Prostate gland (tissue), 2 donors: Measurements from ENCODE around the gene STRIP1. TPM values are rescaled to one million over a fixed set of nuclear protein-coding genes. Genes with fewer than 3 reads are reported as not detected.

Experiments
- DNase-seq: peaks from one replicate; pipeline ENCODE4 v3.0.0-alpha.2; 2019; ENCODE audit warnings: low spot score
- H3K27ac ChIP-seq, 2 donors: fragments of 200-600 bp; sonication (generic); 2 replicates each; pipeline ENCODE4 v1.5.1; 2017 to 2019
- H3K27me3 ChIP-seq: fragments of 200-600 bp; sonication (generic); replicated peaks from 2 replicates; pipeline ENCODE4 v1.5.1; 2019; ENCODE audit not compliant: insufficient read depth
- H3K36me3 ChIP-seq, 2 donors: fragments of 200-600 bp; sonication (generic); 1 replicate in 1 of 2; 2 replicates in 1 of 2; pipeline versions ENCODE4 v1.5.1 to v1.8.1; 2017 to 2019
- H3K4me1 ChIP-seq: fragments of 200-600 bp; sonication (generic); replicated peaks from 2 replicates; pipeline ENCODE4 v1.5.1; 2019
- H3K4me3 ChIP-seq, 2 donors: fragments of 200-600 bp; sonication (generic); 2 replicates each; pipeline ENCODE4 v1.5.1; 2017 to 2019
- H3K9me3 ChIP-seq: fragments of 200-600 bp; sonication (generic); 2 replicates; pipeline ENCODE4 v1.5.1; 2017
- POLR2A ChIP-seq: fragments of 450-650 bp; IDR thresholded peaks from one replicate; pipeline ENCODE4 v1.6.1; 2016; ENCODE audit warnings: antibody characterized with exemption, mild to moderate bottlenecking
- POLR2AphosphoS5 ChIP-seq: sonication (generic); formaldehyde crosslinking; IDR thresholded peaks from one replicate; pipeline ENCODE4 v1.6.1; 2017; ENCODE audit warnings: antibody characterized with exemption
- WGBS: methylation state at CpG from one replicate; pipeline ENCODE4 v1.1.5; 2018; 5-methylcytosine and 5-hydroxymethylcytosine counted together
- intact Hi-C: fragments of 100-400 bp; cut with DNase I; formaldehyde crosslinking; loops from one replicate; pipeline ENCODE4 v1.14.2; 2022
- total RNA-seq, 2 donors: library from RNA; depleted of rRNA; stranded (reverse); fragments of >200 nt; gene quantifications; one replicate each; pipeline ENCODE4 v1.1.0, GENCODE V29; 2016
- TF ChIP-seq, protein P1 (sequence below), 4 experiments: fragments of 200-600 bp in 2 of 4; fragments of 450-650 bp in 2 of 4; sonication (generic) in 2 of 4; IDR thresholded peaks; 1 replicate in 3 of 4; 2 replicates in 1 of 4; pipeline ENCODE4 v1.5.1; 2016 to 2019; ENCODE audit warnings: antibody characterized with exemption in 4 of 4, mild to moderate bottlenecking in 2 of 4, moderate library complexity in 2 of 4

Gene STRIP1
- total RNA-seq, 2 donors from 2014 or later = 36.8 to 73.2 TPM

DNA sequence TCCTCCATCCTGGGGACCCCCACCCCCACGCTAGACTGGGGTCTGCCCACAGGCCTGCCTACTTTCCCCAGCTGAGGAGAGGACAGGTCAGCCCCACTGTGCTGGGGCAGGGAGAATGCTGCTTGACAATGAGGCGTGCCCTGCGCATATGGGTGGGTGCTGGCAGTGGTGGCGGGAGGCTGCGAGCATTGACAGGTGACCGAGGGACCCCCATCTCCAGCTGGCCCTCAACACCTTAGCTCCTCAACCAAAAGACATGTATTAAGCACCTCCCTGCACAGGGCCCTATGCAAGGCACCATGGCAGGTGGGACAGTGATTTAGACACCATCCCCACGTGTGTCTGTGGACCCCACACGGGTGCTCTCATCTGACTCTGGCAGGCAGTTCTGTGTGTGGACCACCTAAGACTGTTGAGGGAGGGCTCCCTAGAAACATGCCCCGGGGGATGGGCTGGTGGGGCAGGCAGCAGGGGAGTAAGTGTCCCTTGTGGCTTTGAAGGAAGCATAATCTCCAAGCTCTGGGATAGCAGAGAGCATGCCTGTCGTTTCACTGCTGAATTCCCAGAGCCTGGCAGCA lies 54.4 kb downstream of the STRIP1 start:
- no peak for TF ChIP-seq POLR2A
- no peak for TF ChIP-seq POLR2AphosphoS5
- TF ChIP-seq, protein P1, sequence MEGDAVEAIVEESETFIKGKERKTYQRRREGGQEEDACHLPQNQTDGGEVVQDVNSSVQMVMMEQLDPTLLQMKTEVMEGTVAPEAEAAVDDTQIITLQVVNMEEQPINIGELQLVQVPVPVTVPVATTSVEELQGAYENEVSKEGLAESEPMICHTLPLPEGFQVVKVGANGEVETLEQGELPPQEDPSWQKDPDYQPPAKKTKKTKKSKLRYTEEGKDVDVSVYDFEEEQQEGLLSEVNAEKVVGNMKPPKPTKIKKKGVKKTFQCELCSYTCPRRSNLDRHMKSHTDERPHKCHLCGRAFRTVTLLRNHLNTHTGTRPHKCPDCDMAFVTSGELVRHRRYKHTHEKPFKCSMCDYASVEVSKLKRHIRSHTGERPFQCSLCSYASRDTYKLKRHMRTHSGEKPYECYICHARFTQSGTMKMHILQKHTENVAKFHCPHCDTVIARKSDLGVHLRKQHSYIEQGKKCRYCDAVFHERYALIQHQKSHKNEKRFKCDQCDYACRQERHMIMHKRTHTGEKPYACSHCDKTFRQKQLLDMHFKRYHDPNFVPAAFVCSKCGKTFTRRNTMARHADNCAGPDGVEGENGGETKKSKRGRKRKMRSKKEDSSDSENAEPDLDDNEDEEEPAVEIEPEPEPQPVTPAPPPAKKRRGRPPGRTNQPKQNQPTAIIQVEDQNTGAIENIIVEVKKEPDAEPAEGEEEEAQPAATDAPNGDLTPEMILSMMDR (IDR thresholded peaks at IDR 0.05) = no peak
- Histone ChIP-seq H3K4me1 (no peaks in the 10 kb centered on the region), H3K36me3 (no peaks in the 10 kb centered on the region), H3K27me3 (no peaks in the 10 kb centered on the region), H3K27ac (no peak overlapping the region), H3K4me3 (no peak overlapping the region), H3K9me3 (no peaks in the 10 kb centered on the region)
- DNase-seq = no peak
- 82% methylated on average over 10 of the region's 10 CpGs for WGBS
- intact Hi-C loops = no loop called here

DNA sequence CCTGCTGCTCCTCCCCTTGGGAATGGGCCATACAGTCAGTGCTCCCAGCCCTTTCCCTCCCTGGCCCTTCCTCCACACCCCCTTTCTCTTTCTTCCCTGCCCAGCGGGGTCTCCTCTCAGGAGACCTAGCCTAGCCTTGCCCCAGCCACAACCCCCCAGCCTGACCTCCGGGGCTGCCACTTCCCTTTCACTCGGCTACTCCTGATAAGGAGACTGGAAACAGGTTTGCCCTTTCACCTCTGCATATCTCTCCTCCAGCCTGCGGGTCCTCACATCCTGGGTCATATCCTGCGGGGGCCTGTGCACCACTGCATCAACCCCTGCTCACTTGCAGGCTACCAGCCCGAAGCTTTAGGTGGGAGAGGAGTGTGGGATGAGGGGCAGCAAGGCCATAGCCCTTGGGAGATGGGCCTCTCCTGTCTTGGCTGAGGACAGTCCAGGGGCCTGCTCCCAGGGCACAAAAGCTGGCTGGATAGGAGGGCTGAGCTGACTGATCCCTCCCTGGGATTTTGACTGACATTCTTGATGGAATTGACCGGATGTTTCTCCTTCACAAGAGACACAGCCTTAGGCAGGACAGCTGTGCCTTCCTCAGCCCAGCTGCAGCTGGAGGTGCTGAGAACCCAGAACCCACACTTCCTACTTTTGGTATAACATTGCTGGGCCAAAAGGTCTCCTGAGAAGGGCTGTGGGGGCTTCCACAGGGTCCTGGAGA lies 55.3 kb downstream of the STRIP1 start:
- Histone ChIP-seq H3K27ac (no peak overlapping the region), H3K4me3 (no peak overlapping the region), H3K36me3 (no peaks in the 10 kb centered on the region), H3K27me3 (no peaks in the 10 kb centered on the region), H3K4me1 (no peaks in the 10 kb centered on the region), H3K9me3 (no peaks in the 10 kb centered on the region)
- WGBS = 72% methylated on average over 7 of the region's 7 CpGs
- intact Hi-C loops = no loop called here
- DNase-seq = no peak
- TF ChIP-seq, protein P1 (IDR thresholded peaks at IDR 0.05) = no peak
- TF ChIP-seq POLR2A (no peak), POLR2AphosphoS5 (no peak)

DNA sequence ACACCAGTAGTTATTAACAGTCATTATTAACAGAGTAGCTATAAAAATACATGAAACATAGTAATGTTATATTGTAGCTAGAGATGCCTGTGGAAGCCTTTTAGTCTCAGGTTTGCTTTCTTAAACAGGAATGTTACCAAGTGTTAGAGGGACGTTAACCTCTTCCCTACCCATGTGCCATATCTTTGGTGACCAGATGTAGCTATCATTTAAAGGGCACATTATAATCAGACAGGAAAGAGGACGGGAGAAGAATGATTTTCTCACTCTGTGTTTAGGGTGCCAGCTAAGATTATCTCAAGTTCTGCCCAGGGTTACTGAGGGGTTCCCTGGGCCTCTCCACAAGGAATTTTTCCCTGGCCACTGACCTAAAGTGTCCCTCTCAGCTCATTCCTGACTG lies 57.0 kb downstream of the STRIP1 start:
- DNase-seq = no peak
- TF ChIP-seq POLR2AphosphoS5 (no peak), POLR2A (no peak)
- TF ChIP-seq, protein P1 (IDR thresholded peaks at IDR 0.05) = no peak
- Histone ChIP-seq H3K36me3 (no peaks in the 10 kb centered on the region), H3K9me3 (no peaks in the 10 kb centered on the region), H3K27ac (no peak overlapping the region), H3K4me3 (no peak overlapping the region), H3K4me1 (no peaks in the 10 kb centered on the region), H3K27me3 (peaks cover 4% of the 10 kb centered on the region)
- intact Hi-C loops = no loop called here
- 53% methylated on average over 2 of the region's 2 CpGs for WGBS

DNA sequence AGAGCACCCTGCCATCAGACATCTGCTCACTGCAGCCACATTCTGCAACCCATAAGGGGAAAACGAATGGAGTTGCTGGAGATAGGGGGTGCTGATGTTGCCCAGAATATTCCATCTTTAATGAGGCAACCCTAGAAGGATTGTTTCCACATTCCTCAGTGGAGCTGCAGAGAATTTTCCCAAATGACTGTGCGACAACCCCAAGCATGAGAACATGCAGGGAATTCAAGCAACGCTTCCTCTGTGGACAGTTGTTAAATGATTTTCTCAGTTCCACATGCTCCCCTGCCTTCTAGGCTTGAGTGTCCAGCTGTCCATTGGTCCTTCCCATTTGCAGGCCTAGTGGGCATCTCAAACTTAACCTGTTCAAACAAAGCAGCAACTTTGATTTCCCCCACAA lies 57.4 kb downstream of the STRIP1 start:
- Histone ChIP-seq H3K27ac (no peak overlapping the region), H3K4me1 (no peaks in the 10 kb centered on the region), H3K36me3 (no peaks in the 10 kb centered on the region), H3K4me3 (no peak overlapping the region), H3K9me3 (no peaks in the 10 kb centered on the region), H3K27me3 (peaks cover 4% of the 10 kb centered on the region)
- no peak for TF ChIP-seq POLR2AphosphoS5
- TF ChIP-seq, protein P1 (IDR thresholded peaks at IDR 0.05) = no peak
- no peak for TF ChIP-seq POLR2A
- intact Hi-C loops = no loop called here
- whole genome bisulfite sequencing = 76% methylated on average over 3 of the region's 3 CpGs
- no peak for DNase-seq

DNA sequence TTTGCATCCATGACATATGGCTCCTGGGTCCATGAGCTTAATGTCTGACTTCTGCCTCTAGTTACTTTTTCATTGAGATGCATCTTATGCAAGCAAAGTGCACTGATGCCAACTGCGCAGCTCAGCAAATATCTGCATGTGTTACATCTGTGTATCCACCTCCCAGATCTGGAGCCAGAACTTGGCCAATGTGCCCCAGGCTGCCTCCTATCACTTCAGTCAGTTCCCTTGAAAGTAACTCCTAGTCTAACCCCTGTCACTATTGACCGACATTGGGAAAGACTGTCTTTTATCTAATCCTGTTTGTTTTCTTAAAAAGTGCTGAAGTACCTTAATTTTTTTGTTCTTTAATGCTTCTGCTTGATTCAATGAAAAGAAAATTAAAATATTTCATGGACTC lies 58.6 kb downstream of the STRIP1 start:
- Histone ChIP-seq H3K27ac (no peak overlapping the region), H3K4me1 (no peaks in the 10 kb centered on the region), H3K27me3 (peaks cover 4% of the 10 kb centered on the region), H3K4me3 (no peak overlapping the region), H3K9me3 (no peaks in the 10 kb centered on the region), H3K36me3 (no peaks in the 10 kb centered on the region)
- intact Hi-C loops = no loop called here
- DNase-seq = no peak
- WGBS = 82% methylated on average over 2 of the region's 2 CpGs
- TF ChIP-seq, protein P1 (IDR thresholded peaks at IDR 0.05) = no peak
- TF ChIP-seq POLR2AphosphoS5 = no peak
